H1 (cell line): Measurements from ENCODE around the gene FMN2. TPM values are rescaled to one million over a fixed set of nuclear protein-coding genes. Genes with fewer than 3 reads are reported as not detected.

Experiments used
- SUZ12 ChIP-seq: fragments of 200-600 bp; sonication (generic); IDR thresholded peaks from 2 replicates; pipeline ENCODE4 v1.6.1; 2012; ENCODE audit warnings: mild to moderate bottlenecking, inconsistent platforms, low read length, moderate library complexity, mixed read lengths
- polyA plus RNA-seq, 7 experiments: library from polyadenylated mRNA; depleted of rRNA in 3 of 7; stranded (reverse) in 5 of 7; unstranded in 2 of 7; fragments of >200 nt in 5 of 7; fragments of 200-250 nt in 2 of 7; gene quantifications; 1 replicate in 5 of 7; 2 replicates in 1 of 7; 4 replicates in 1 of 7; pipeline versions ENCODE4 v1.2.1 to v1.2.3, GENCODE V29; 2011 to 2013; ENCODE audit warnings: missing spikeins in 2 of 7, mixed read lengths in 2 of 7
- total RNA-seq: library from RNA; stranded (reverse); fragmentation: NEBNext Ultra II Directional; extraction: Animal tissue kit (Norgen Biotek cat#: 25700); gene quantifications from 2 replicates; pipeline ENCODE4 v1.2.1, GENCODE V29; 2021

Gene FMN2
- total and polyA plus RNA-seq, 2 of the 8 experiments (the other 6 are each of a cell fraction or from before 2014, with no cell fraction given) = 0.83 to 2.0 TPM

GRCh38 chr1:240522122-240522822 is 430.6 kb downstream of the FMN2 start (continued):
- no peak for TF ChIP-seq SUZ12
